Skin epidermis (tissue), 12 donors: ENCODE data around the gene PCMTD2.
A peak's percentile ranks its signal among the peaks of the same experiment; 100 is the strongest.

Experiments used
- H3K27ac ChIP-seq, 21 experiments: fragments of 200-600 bp; sonication (generic) in 11 of 21; one replicate each; pipeline ENCODE4 v1.5.0; 2020; ENCODE audit warnings: mild to moderate bottlenecking in 3 of 21, inconsistent platforms in 2 of 21, moderate library complexity in 2 of 21
- H3K4me3 ChIP-seq, 7 experiments: fragments of 200-600 bp; sonication (generic) in 2 of 7; one replicate each; pipeline ENCODE4 v1.5.0; 2020; ENCODE audit warnings: inconsistent platforms in 2 of 7, mild to moderate bottlenecking in 2 of 7, moderate library complexity in 1 of 7

The PCMTD2 gene

DNA sequence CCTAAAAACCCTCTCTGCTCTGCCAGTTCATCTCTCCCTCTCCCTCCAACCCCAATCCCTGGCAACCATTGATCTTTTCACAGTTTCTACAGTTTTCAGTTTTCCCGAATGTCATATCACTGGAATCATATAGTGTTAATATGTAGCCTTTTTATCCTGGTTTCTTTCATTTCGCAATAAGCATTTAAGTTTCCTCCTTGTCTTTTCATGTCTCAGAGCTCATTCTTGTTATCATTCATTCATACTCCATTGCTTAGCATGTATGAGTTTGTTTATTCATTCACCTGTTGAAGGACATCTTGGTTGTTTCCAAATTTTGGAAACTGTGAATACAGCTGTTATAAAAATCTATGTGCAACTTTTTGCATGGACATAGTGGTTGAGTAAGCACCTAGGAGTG lies 5.5 kb upstream of the PCMTD2 start:
- no peak overlapping the region for H3K27ac ChIP-seq
- H3K4me3 ChIP-seq, result no peak overlapping the region

DNA sequence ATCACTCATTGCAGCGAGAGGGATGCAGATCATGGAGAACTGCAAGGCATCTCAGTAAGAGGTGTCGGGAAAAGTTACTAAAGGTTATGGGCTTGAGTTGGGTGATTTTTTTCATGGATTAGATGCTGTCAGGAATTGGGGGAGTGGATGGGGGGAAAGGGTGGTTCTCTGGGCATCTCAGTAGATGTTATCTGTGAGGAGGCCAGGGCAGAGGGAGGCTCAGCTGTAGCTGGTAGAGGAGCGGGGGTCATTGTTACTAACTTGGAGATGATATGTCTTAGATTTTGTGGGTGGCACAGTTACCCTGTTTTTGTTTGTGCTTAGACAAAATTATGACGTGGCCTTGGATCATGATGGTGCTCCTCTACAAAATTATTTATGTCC lies 2.6 kb upstream of the PCMTD2 start:
- Histone ChIP-seq H3K4me3 (no peak overlapping the region), H3K27ac (no peak overlapping the region)

DNA sequence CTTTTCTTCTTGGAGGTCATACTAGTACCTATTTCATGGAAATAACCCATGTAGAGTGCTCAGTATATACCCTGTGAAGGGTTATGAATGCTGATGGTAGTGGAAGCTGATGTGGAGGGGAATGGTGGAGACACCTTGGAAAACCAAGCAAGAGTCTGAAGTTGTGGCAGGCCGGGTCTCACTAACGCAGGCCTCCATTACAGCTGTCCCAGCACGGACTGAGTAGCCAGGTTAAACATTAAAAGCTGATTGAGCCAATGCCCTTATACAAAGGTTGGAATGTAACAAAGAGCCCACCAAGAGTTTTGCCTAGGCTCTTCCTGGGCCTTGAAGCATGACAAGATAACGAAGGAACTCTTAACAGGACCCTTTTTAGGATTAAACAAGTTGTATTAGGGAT lies 2.1 kb upstream of the PCMTD2 start:
- Histone ChIP-seq H3K4me3 (no peak overlapping the region), H3K27ac (no peak overlapping the region)

DNA sequence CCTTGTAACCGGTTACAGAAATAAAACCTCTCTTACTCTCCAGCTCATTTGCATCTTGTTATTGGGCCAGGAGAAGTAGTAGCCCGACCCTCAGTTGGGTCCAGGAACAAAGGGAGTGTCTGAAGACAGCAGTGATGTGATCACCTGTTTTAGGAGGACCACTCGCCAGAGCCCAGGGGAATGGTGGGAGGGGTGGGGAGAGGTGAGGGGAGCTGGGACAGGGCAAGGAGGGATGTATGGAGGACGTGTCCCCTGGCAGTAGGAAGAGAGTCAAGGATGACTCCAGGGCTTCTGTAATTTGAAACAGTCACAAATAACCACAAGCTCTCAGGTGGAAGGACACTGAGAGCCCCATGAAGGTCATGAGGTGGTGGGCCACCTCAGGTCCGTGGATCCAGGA lies 1.4 kb upstream of the PCMTD2 start:
- no peak overlapping the region for H3K27ac ChIP-seq
- H3K4me3 ChIP-seq, result no peak overlapping the region

DNA sequence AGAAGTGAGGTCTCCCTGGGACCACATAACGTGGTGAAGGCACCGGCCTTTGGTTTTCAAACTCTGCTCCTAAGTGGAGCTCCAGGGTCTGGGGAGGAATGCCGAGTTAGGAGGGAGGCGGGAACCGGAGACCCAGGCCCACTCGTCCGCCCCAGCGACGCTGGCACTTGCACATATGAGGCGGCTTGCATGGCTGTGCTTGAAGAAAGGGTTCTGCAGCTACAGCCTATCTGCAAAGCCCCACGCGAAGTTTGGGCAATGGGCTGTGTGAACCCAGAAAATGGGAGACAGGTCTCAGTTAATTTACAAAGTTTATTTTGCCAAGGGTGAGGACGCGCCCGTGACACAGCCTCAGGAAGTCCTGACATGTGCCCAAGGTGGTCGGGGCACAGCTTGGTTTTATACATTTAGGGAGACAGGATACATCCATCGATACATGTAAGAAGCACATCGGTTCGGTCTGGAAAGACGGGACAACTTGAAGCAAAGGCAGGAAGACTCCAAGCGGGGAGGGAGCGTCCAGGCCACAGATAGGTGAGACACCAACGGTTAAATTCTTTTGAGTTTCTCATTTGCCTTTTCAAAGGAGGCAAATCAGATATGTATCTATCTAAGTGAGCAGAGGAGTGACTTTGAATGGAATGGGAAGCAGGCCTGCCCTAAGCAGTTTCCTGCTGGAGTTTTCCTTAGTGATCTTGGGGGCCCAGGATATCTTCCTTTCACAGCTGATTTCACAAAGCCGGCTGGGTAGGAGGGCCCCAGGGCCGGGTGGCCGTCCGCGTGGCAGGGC lies 782 bp upstream of the PCMTD2 start:
- H3K27ac ChIP-seq, result peak overlapping the region; percentile 38 to 99 (median 95)

DNA sequence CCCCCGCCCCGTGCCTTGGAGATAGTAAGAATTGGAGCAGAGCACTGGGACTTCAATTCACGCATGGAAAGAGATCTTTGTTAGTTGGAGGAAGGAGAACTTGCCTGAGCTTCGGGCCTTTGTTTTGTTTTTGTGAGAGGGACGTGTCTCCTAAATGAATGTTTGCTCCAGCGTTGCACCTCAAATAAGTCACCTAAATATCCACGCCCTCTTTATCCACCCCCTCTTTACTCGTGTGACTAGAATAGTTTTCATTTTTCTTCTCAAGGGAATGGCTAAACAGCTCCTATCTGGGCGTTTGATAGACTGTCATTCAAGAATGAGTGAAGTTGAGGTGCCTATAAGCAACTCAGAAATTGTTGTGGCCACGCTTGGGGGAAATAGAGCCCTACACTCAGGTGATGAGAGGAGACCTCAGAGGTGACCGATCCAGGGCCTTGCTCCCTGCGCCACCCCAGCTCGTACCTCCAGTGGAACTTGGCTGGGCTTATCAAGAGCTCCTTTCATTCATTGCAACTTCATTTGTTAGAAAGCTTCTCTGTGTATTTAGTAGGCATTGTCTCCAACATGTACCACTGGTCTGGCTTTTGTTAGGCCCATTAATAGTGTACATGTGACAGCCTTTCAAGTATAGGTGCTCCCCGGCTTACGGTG lies 861 bp downstream of the PCMTD2 start:
- Histone ChIP-seq H3K27ac (peak overlapping the region; percentile 82 to 99 (median 95)), H3K4me3 (peak overlapping the region; percentile 62 to 90 (median 78))

More for the DNA sequence above, 782 bp upstream of the PCMTD2 start:
- H3K4me3 ChIP-seq, result peak overlapping the region; percentile 62 to 90 (median 78)

DNA sequence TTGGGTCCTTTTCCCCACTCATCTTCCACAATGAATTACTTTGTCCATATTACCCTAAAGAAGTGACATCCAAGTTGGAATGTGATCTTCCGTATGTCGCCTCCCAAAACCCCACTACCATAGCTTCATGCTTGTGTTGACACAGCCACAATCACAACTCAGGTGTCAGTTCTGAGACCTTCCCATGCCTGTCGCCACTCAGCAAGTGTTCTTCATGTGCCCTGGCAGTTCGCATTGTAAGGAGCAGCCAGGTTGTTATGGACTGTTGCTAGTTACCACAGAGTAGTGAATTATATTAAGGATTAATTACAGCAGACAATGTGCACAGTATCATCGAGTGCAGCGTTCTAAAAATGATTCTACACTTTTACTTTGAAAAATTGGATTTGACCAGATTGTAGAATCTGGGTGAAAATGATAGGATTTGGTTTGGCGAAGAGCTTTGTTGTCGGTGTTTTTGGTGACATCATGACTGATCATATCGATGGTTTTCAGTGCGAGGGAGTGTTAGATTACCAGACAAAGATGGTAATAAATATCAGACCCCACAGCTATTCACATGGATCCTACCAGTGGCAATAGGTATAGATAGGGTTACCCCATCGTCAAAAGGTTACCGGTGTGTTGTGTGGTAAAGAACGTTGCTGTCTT lies 1.7 kb downstream of the PCMTD2 start:
- Histone ChIP-seq H3K4me3 (peak overlapping the region in 2 of 7 experiments; percentile 82 to 90), H3K27ac (peak overlapping the region in 3 of 21 experiments; percentile 52 to 97 (median 86))

DNA sequence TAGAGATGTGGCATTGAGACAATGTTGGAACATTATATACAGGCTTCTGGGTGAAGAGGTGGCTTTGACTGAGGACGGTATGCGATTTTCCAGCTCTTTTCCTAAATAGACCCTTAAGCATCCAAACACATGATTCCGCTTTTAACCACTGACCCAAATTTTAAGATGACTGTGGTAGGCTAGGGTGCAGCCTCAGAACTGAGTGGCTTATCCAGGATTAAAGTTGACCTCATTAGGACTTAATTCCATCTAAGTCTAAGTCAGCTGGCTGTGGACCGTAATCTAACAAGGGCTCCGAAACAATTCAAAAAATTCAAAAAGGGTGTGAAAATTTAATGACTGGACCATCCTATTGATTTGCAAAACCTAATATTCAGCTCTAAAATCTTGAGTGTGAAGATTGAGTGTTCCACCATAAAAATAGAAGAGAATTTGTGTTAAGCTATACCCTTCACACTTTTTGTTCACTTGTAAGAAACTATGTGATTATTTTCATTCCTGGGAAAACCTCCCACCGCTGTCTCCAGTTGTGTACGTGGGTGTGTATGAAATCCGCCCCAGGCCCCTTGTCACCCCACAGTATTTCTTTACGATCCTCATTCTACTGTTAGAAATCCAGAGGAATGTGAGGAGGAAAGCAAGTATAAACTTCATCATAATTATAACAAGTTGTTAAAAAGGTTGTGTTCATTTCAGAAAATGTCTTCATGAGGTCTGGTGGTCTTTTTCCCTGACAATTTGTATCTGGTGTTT lies 2.7 kb downstream of the PCMTD2 start:
- no peak overlapping the region for H3K27ac ChIP-seq
- H3K4me3 ChIP-seq, result no peak overlapping the region

DNA sequence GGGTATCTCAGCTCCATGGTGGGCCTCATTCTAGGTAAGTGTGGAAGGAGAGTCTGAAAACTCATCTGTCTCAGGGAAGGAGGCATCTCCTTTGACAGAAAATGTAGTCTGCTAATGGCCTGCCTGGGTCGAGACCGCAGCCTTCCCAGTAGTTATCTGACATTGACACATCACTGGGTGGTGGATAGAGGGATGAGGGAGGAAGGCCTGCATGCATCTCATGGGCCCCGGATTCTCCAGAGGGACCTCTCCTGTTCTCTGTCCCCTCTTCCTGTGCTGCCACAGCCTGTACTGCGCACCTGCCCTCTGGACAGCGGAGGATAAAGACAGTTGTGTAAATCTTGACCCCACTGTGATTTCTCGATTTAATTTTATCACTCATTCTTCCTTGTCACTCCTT lies 4.7 kb downstream of the PCMTD2 start:
- H3K27ac ChIP-seq, result peak overlapping the region in 5 of 21 experiments; percentile 24 to 61 (median 46)

DNA sequence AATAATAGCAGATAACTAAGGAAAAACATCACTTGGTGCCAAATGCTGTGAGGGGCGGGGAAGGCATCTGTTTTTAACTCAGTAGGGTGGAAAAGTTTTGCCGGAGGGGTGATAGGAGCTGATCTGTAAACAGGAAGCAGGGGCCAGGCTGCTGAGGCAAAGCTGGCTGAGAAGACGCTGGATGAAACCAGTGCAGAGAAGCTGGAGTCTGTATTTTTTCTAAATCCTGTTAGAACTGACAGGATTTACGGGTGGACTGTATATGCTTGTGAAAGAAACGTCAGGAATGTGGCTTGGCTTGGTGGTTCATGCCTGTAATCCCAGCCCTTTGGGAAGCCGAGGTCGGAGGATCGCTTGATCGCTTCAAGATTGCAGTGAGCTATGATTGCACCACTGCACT lies 5.6 kb downstream of the PCMTD2 start:
- Histone ChIP-seq H3K27ac (peak overlapping the region in 16 of 21 experiments; percentile 8 to 72 (median 45)), H3K4me3 (no peak overlapping the region)

More for the DNA sequence above, 4.7 kb downstream of the PCMTD2 start:
- H3K4me3 ChIP-seq, result no peak overlapping the region

DNA sequence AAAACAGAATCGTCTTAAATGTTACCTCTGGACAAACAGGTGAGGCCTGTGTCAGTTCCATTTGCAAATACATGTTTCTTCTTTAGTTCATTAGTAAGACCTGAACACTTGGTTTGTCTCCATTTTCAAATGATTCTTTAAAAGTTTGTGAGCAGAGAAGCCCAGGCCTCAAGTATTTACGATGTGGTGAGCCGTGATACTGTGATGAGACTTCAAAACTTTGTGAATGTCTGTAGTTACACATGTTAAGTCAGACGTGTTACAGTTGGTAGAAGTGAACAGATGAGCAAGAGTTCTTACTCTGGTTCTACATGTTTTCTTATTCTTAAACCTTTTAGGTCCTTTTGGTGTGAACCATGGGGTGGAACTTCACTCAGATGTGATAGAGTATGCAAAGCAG lies 8.5 kb downstream of the PCMTD2 start:
- Histone ChIP-seq H3K4me3 (no peak overlapping the region), H3K27ac (no peak overlapping the region)

DNA sequence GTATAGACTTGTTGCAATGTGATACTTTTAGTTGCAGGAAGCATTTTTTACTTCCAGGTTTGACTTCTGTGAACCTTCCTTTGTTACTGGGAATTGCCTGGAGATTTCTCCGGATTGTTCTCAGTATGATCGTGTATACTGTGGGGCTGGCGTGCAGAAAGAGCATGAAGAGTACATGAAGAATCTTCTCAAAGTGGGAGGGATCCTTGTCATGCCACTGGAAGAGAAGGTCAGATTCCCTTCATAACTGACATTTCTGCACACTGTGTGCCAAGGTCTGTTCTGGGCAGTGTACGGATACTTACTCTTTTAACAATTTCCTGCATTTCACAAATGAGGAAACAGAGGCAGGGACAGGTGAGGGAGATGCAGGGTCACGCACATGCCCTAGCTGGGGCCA lies 9.7 kb downstream of the PCMTD2 start:
- Histone ChIP-seq H3K27ac (no peak overlapping the region), H3K4me3 (no peak overlapping the region)

DNA sequence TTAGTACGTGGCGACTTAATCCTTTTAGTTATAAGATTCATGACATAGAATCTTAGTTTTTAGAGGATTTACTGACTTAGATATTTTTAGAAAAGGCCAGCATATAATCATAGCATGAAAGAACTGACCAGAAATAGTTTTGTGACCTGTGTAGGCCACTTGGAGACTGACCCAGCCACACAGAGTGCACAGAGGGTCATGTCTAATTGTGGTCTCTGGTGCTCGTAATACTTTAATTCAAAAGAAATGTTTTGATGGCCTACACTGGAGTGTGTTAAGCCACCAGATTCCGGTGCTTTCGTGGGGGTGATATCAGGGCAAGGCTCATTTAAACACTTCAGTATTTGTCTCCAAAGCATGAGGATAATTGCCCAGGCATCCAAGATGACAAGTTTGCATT lies 11.4 kb downstream of the PCMTD2 start:
- H3K4me3 ChIP-seq, result no peak overlapping the region
- H3K27ac ChIP-seq, result no peak overlapping the region

DNA sequence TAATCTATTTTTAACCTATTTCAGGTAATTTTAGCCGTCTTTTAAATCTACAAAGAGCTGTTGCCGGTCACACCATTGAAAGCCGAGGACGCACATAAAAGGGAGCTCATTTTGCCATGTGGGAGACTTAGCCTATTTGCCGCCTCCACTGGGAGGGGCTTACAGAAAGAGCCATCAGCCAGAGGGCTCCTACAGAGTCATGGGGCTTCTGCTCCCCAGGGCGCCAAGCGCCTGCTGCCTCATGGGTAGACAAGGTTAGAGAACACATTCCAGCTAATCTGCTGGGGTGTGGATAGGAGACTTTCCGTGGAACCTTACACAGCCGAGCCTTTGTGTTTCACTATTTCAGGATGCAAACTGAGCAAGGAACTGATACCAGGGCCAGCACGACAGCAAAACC lies 12.6 kb downstream of the PCMTD2 start:
- no peak overlapping the region for H3K27ac ChIP-seq
- no peak overlapping the region for H3K4me3 ChIP-seq

DNA sequence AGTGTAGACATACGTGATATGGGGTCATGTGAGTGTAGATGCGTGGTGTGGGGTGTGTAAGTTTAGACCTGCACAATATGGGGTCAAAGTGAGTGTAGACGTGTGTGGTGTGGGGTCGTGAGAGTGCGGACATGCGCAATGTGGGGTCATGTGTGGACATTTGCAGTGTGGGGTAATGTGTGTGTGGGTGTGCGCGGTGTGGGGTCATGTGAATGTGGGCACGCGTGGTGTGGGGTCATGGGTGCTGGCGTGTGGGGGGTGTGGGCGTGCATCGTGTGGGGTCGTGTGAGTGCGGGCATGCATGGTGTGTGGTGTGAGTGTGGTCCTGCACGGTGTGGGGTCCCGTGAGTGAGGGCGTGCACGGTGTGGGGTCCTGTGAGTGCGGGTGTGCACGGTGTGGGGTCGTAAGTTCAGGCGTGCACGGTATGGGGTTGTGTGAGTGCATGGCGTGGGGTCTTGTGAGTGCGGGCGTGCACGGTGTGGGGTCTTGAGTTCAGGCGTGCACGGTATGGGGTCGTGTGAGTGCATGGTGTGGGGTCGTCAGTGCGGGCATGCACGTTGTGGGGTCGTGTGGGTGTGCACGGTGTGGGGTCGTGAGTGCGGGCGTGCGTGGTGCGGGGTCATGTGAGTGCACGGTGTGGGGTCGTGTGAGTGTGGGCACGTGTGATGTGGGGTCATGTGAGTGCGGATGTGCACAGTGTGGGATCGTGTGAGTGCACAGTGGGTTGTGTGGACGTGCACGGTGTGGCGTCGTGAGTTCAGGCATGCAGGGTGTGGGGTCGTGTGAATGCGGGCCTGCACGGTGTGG lies 14.3 kb downstream of the PCMTD2 start:
- Histone ChIP-seq H3K27ac (no peak overlapping the region), H3K4me3 (no peak overlapping the region)

DNA sequence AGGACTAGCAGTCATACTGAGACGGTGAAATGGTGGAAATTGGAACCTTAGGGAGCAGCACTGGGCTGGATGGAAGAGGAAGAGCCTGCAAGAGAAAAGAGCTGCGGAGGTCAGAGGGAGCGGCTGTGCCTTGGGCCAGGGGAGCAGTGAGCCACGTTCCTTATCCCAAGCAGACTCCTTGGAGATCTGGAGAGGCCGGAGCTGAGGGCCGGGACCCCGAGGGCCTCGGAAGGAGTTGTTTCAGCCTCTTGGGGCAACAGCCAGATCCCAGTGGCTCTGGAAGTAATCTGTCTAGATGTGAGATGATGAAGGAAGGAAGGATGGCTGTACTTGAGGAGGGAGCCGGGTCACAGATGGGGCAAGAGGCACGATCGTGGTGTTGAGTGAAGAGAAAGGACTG lies 16.1 kb downstream of the PCMTD2 start:
- H3K4me3 ChIP-seq, result no peak overlapping the region
- H3K27ac ChIP-seq, result no peak overlapping the region

DNA sequence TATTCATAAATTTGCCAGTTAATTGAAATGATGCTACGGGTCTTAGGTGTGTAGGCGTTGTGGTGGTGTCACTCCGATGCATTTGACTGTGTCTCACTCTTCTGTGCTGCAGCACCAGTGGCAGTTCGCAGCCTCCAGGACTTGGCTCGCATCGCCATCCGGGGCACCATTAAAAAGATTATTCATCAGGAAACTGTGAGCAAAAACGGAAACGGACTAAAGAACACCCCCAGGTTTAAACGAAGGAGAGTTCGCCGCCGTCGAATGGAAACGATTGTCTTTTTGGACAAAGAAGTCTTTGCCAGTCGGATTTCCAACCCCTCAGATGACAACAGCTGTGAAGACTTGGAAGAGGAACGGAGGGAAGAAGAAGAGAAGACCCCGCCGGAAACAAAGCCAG lies 17.6 kb downstream of the PCMTD2 start:
- no peak overlapping the region for H3K4me3 ChIP-seq
- H3K27ac ChIP-seq, result no peak overlapping the region

DNA sequence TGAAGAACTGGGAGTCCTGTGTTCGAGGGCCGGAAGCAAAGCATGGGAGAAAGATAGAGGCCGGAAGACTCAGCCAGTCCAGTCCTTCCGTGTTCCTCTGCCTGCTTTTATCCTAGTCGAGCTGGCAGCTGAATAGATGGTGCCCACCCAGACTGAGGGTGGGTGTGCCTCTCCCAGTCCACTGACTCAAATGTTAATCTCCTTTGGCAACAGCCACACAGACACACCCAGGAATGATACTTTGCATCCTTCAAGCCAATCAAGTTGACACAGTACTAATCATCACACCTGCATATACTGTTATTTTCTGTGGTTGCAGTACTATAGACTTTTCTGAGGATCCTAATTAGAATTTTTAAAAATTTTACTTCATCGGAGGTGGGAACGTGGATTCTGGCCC lies 21.3 kb downstream of the PCMTD2 start:
- no peak overlapping the region for H3K27ac ChIP-seq
- H3K4me3 ChIP-seq, result no peak overlapping the region

DNA sequence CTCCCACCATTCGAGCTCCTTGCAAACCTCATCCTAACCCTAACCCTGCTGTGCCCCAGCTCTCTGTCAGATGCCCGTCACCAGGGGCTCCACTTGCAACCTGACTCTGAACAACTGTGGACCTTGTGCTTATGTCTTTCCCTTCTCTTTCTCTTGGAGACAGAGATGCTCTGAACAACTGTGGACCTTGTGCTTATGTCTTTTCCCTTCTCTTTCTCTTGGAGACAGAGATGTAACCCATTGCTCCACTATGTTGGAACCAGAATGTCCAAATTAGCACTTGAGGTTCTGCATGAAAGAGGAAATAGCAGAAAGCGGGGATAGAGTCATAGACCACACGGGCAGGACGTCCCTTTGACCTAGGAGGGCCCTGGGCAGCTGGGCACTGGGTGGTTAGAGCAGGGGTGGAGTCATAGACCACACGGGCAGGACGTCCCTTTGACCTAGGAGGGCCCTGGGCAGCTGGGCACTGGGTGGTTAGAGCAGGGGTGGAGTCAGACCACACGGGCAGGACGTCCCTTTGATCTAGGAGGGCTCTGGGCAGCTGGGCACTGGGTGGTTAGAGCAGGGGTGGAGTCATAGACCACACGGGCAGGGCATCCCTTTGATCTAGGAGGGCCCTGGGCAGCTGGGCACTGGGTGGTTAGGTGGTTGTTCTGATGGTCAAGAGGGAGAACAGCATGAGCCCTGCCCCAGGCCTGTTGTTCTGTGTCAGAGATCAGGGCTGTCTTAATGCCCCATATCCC lies 22.2 kb downstream of the PCMTD2 start:
- no peak overlapping the region for H3K4me3 ChIP-seq

More for the DNA sequence above, 22.2 kb downstream of the PCMTD2 start:
- no peak overlapping the region for H3K27ac ChIP-seq
